Lung (tissue), 12 donors: ENCODE results near the gene CENPO. TPM values are rescaled to one million over a fixed set of nuclear protein-coding genes. Genes with fewer than 3 reads are reported as not detected.

ENCODE experiments used
- ATAC-seq: fragments of 200-7000 bp; cut with Tn5 transposase; one replicate; pipeline ENCODE4 v1.9.1; 2020; ENCODE audit warnings: moderate number of reproducible peaks; ENCODE audit not compliant: insufficient read depth, low FRiP score
- DNase-seq, 3 donors: peaks; one replicate each; pipeline ENCODE4 v3.0.0-alpha.2; 2013 to 2017
- H3K27ac ChIP-seq, 2 donors: one replicate each; pipeline ENCODE4 v1.5.1; 2013; ENCODE audit warnings: mild to moderate bottlenecking in 2 of 2, moderate library complexity in 2 of 2, control low read depth in 1 of 2, inconsistent platforms in 1 of 2, low read depth in 1 of 2, low read length in 1 of 2
- H3K27me3 ChIP-seq, 3 donors: one replicate each; pipeline ENCODE4 v1.5.1; 2013; ENCODE audit warnings: low read length in 2 of 3; ENCODE audit not compliant: control insufficient read depth in 3 of 3, insufficient read depth in 3 of 3
- H3K36me3 ChIP-seq, 4 donors: one replicate each; pipeline ENCODE4 v1.5.1; 2013; ENCODE audit warnings: low read length in 4 of 4, mild to moderate bottlenecking in 1 of 4, moderate library complexity in 1 of 4; ENCODE audit not compliant: control insufficient read depth in 4 of 4, insufficient read depth in 4 of 4
- H3K4me1 ChIP-seq, 5 donors: one replicate each; pipeline ENCODE4 v1.5.1; 2013; ENCODE audit warnings: low read length in 5 of 5, mild to moderate bottlenecking in 2 of 5, moderate library complexity in 1 of 5; ENCODE audit not compliant: control insufficient read depth in 5 of 5, insufficient read depth in 5 of 5
- H3K4me3 ChIP-seq: one replicate; pipeline ENCODE4 v1.5.1; 2013; ENCODE audit warnings: mild to moderate bottlenecking, control low read depth, moderate library complexity
- H3K9ac ChIP-seq, 2 donors: one replicate each; pipeline ENCODE4 v1.5.1; 2013; ENCODE audit warnings: low read length in 2 of 2, control low read depth in 1 of 2; ENCODE audit not compliant: insufficient read depth in 1 of 2
- H3K9me3 ChIP-seq, 4 donors: one replicate each; pipeline ENCODE4 v1.5.1; 2013; ENCODE audit warnings: low read length in 3 of 4, mild to moderate bottlenecking in 1 of 4, moderate library complexity in 1 of 4; ENCODE audit not compliant: control insufficient read depth in 4 of 4, insufficient read depth in 3 of 4
- CTCF ChIP-seq: IDR thresholded peaks from 2 replicates; pipeline ENCODE4 v1.5.1; 2012; ENCODE audit warnings: mild to moderate bottlenecking; ENCODE audit errors: control extremely low read depth, extremely low read depth
- WGBS, 2 donors: extraction: QIAGEN DNeasy Blood & Tissue Kit; methylation state at CpG; one replicate each; pipeline ENCODE4 v1.1.7; 2013; 5-methylcytosine and 5-hydroxymethylcytosine counted together
- polyA plus RNA-seq, 2 donors: library from polyadenylated mRNA; stranded (reverse); fragments of 200-250 nt; gene quantifications; one replicate each; pipeline ENCODE4 v1.2.1, GENCODE V29; 2013
- total RNA-seq, 2 donors: library from RNA; depleted of rRNA in 1 of 2; stranded (reverse); fragments of >200 nt in 1 of 2; gene quantifications; one replicate each; pipeline ENCODE4 v1.2.1, GENCODE V29; 2014 to 2021
- donor health status: control.
- donor health status: control.
- donor health status: Bipolar disorder and iron deficiency.
- donor health status: healthy.
- donor health status: DM: yes; HTN: yes; CAD: no.

Gene CENPO
- total and polyA plus RNA-seq, 4 donors = 3.5 to 9.6 (median 5.9) TPM

DNA sequence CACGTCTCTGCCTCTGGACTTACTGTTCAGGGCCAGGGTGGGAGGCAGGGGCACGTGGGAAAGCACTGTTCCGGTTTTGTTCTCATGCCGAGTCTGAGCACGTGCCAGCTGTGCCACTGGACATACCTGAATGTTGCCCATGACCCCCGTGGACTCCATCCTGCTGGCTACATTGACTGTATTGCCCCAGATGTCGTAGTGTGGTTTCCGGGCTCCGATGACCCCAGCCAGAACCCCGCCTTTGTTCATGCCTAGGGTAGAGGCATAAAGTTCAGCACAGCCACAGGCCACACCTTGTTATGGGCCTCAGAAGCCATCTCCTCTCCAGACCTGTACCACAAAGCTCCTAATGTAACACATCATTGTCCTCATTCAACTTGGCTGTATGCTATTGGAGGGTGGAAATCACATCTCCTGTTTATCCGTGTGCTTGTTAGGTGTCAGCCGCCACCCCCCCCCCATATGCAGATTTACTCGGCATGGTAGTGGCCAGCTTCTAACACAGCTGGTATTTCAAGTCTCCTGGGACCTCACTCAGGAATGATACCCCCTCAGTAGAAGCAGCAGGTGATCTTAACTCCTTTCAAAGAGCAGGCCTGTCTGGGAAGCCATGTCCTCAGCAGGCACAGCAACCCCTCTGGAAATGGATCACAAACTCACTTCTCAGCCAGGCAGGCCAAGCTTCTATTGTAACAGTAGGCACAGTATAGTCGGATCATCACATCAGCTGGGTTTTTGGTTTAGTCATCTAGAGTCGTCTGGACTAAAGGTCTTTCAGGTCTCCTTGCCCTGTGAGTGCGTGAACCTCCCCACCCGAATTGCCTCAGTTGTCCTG, 27.6 kb downstream of the CENPO start:
- no peaks in the 10 kb centered on the region for H3K9me3 ChIP-seq
- H3K27ac ChIP-seq = no peak overlapping the region
- no peak for TF ChIP-seq CTCF
- no peak for ATAC-seq
- H3K4me1 ChIP-seq = peaks cover 0 to 1% (median 0%) of the 10 kb centered on the region in 5 donors
- H3K9ac ChIP-seq = no peak overlapping the region
- peaks cover 0 to 41% (median 22%) of the 10 kb centered on the region in 4 donors for H3K36me3 ChIP-seq
- no peak for DNase-seq
- H3K27me3 ChIP-seq = no peaks in the 10 kb centered on the region
- H3K4me3 ChIP-seq = no peak overlapping the region
- WGBS, 2 donors = 92 to 94% methylated on average over 17 of the region's 17 CpGs

DNA sequence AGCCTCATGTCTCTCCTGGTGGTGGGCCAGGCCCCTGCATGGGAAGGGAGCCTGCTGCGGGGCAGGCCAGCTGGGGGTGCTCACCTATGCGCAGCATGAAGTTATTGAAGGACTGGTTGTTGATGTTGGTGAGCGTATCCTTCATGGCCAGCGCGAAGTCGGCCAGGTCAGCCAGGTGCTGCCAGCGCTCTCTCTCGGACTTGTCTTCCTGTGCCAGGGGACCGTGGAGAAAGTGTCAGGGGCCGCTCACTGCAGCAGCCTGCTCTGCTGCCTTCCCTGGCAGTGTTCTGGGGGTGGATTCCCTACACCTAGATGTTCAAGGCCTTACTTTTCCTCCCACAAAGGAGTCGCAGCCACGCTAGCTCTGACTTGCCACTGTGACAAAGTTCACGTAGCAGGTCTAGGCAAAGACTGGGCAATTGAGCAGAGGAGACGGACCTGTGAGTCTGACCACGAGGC, 28.2 kb downstream of the CENPO start:
- H3K36me3 ChIP-seq = peaks cover 0 to 35% (median 21%) of the 10 kb centered on the region in 4 donors
- no peak for TF ChIP-seq CTCF
- peaks cover 0 to 1% (median 0%) of the 10 kb centered on the region in 5 donors for H3K4me1 ChIP-seq
- H3K4me3 ChIP-seq = no peak overlapping the region
- no peak overlapping the region for H3K27ac ChIP-seq
- ATAC-seq (no peak), DNase-seq (no peak)
- H3K9ac ChIP-seq = no peak overlapping the region
- H3K9me3 ChIP-seq = no peaks in the 10 kb centered on the region
- WGBS, 2 donors = 92 to 96% methylated on average over 15 of the region's 15 CpGs
- no peaks in the 10 kb centered on the region for H3K27me3 ChIP-seq

DNA sequence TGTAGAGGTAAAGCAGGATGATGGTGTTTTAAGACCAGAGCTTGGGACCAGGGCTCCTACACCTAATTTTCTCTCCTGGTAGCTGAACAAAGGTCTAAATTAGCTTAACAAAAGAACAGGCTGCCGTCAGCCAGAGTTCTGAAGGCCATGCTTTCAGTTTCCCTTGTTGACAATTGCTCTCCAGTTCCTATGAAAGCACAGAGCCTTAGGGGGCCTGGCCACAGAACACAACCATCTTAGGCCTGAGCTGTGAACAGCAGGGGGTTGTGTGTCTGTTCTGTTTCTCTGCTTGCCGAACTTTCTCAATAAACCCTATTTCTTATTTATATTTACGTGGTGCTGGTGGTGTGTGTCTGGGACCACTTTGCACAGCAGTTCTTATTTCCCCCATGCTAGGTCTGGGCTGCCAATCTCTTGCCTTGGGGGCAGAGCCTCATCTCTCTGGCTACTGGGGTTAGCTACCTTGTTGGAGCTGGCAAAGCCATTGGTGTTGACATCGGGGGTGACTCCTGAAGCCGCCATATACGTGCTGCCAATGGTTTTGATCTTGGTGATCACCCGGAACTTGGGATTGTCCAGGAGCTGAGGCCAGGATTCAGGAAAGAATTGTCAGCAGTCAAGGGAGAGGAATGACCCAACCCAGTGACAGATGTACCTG, 29.0 kb downstream of the CENPO start:
- ATAC-seq (no peak), DNase-seq (no peak)
- peaks cover 0 to 32% (median 18%) of the 10 kb centered on the region in 4 donors for H3K36me3 ChIP-seq
- no peak overlapping the region for H3K9ac ChIP-seq
- 89 to 95% methylated on average over 7 of the region's 7 CpGs for WGBS, 2 donors
- H3K4me3 ChIP-seq = no peak overlapping the region
- H3K27me3 ChIP-seq = no peaks in the 10 kb centered on the region
- TF ChIP-seq CTCF = no peak
- no peaks in the 10 kb centered on the region for H3K9me3 ChIP-seq
- H3K27ac ChIP-seq = no peak overlapping the region
- H3K4me1 ChIP-seq = peaks cover 0 to 2% (median 0%) of the 10 kb centered on the region in 5 donors
